AG20443 (cell line): ENCODE data around the gene SH2D3C.

ENCODE experiments used
- DNase-seq: peaks from one replicate; pipeline ENCODE4 v3.0.0; 2012; ENCODE audit warnings: low spot score, mixed read lengths

Gene SH2D3C

DNA sequence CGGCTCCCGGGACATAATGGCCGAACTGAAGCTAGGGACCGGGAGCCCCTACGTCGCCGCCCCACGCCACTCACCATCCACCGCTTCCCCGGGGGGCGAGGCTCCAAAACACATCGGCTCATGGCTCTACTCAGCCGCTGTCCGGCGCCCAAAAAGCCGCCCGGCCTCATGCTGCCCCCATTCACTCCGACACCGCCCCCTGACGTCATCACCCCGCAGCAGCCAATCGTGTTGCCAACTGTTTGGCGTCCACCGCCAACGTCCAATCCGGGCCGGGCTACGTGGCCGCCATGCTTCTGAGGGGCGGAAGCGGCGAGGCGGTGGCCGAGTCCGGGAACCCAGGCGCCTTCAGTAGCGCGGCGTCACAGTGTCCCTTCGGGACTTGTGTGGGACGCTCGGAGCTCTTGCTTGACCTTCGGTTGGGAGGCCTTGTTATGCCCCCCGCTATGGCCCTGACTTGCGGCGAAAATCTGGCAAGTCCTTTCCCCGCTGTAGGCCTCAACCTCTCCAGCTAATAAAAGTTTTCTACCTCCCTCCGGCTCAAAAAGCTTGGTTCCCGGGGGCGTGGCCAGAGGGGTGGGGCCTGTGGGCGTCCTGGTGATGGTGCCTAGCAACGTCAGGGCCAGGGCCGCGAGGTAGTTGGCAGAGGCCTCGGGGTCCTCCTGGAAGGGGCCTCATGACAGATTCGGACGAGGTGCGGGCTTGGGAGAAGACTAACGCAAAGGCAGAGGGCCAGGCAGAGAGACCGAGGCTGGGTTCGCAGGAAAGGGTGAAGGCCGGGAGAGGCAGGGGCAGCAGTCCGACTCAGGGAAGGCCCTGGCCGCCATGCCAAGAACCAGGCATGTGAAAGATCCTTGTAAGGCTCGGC is 62.8 kb downstream of the SH2D3C start, which contains the start of the genes PTRH1 and TTC16:
Gene PTRH1 (minus strand): TSS at position 194 of the 868 bp plus-strand sequence. CDS start 24 bp downstream, at position 170.
Gene TTC16 (plus strand): TSS at position 610 of the 868 bp plus-strand sequence. CDS start 67 bp downstream, at position 677.
- peak; percentile 99 for DNase-seq

DNA sequence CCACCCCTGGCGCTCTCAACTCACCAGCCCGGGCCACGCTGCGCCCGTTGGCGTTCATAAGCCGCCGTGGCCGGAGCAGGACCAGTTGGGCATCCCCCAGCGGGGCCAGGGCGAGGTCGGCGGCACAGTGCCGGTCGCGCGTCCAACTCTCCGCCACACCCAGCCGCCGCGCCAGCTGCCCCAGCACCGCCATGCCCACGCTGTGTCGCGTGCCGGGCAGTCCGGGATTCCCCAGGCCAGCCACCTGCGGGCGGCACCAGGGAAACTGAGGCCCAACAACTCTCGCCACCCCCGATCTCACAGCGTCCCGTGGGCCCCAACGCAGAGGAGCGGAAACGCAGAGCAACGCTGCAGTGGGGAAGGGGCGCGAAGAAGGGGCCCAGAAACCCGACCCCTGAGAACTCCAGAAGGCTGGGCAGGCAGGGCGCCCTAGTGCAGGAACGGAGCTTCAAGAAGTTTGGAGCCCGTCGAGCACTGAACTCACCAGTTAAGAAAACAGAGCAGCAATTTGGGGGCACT is 63.5 kb downstream of the SH2D3C start:
- DNase-seq = peak; percentile 64

DNA sequence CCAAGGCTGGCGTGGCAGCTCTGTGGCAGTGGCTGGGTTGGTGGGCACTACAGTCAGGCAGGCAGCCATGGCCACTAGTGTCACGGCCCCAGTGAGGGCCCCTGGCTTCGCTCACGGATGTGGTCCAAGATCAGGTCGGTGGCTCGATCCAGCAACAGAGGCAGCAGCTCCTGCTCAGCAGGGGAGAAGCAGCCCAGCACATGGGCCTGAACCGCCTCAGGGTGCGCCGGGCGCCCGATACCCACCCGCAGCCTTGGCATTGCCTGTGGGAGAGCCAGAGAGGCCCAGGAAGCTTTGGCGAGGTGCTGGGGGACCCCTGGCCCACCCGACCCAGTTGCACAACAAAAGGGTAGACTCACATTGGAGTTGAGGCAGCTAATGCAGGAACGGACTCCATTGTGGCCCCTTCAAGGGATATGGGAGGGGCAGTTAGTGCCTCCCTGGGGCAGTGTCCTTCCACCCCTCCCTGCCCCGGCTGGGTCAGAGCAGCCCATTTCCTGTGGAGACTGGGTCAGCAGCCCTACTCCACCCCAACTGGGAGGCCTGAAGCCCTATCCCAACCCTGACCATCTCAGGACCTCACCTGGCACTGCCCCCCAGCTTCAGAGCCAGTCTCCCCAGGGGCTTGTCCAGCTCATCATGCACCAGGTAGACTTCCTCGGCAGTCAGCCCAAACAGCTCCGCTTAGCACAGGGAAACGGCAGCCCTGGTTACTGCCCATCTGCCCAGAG is 64.3 kb downstream of the SH2D3C start:
- peak; percentile 25 for DNase-seq

DNA sequence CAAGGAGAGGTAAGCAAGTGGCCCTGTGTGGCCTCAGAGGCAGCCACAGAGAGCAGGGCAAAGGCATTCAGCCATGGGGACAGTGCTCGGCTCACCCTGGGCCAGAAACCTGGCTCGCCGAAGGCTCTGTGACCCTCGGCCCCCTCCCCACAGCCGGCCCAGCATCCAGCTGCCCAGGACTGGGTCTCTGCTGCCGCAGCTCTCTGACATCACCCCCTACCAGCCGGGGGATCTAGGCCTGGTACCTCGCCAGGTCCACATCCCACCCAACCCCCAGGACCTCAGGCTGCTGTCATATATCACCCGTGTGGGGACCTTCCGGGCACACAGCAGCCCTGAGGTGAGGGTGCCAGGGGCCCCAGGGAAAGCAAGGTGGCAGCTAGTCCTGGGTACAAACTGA is 65.6 kb downstream of the SH2D3C start:
- no peak for DNase-seq

DNA sequence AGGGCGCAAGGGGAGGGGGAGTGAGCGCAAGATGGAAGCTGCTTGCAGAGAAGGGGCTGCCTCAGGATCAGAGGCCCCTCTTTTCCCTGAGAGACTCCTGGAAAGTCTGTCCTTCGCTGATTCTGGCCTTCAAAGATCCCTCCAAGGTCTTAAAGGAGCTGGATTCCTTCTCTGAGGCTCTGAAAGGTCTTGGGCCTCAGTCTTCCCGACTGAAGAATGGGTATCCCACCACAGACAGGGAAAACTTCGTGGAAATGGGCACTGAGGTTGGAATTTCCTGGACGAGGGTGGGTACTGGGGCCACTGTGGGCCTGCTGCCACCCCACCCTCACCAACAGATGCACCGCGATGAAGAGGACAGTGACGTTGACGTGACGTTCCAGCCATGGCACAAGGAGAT is 66.1 kb downstream of the SH2D3C start:
- no peak for DNase-seq

DNA sequence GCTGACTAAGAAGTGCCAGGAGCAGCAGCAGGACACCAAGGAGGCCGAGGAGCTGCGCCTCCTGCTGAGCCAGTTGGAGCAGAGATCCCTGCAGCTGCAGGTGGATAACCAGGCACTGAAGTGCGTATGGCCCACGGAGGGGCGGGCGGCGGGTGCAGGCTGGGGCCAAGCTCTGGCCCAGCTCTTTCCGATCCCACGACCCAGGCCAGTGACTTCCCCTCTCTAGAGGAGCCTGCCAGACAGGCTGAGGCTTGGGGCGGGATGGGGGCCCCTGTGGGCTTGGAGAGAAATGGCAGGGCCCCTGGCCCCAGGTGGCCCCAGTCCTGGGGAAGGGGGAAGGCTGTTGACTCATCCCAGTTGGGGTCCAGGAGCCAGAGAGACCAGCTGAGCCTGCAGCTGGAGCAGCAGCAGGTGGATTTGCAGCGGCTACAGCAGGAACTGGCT is 66.6 kb downstream of the SH2D3C start:
- no peak for DNase-seq

DNA sequence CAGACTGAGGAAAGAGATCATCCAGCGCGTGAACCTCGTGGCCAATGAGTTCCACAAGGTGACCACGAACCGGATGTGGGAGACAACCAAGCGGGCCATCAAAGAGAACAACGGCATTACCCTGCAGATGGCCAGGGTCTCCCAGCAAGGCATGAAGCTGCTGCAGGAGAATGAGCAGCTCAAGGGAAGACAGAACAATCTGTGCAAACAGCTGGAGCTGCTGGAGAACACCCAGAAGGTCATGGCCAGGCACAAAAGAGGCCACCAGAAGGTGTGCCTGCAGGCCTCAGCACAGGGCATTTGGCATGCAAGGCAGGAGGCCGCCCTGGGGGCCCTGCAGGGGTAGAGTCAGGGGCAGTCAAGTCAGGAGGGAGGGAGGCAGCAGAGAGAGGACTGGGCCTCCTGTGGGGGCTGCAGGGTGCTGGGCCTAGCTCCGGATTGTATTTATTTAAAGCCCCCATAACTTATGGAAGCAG is 67.2 kb downstream of the SH2D3C start:
- no peak for DNase-seq

DNA sequence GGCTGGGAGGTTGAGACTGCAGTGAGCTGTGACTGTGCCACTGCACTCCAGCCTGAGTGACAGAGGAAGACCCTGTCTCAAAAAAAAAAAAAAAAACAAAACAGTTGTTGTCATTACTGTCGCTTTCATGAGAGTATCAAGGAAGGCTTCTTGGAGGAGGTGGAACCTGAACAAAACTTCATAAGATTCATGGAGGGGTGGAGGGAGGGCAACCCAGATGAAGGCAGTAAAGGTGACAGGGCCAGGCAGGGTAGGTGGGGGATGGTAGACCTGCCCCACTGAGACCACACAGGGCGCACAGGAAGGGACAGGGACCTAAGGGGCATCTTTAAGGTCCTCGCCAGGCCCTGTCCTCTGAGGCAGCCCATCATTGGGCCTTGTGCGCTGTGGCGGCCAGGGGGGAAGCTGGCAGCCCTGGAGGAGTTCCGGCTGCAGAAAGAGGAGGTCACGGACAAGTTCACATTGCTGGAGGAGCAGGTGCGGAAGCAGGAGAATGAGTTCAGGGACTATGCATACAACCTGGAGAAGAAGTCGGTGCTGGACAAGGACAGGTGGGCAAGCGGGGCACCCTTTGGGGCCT is 68.2 kb downstream of the SH2D3C start:
- no peak for DNase-seq

DNA sequence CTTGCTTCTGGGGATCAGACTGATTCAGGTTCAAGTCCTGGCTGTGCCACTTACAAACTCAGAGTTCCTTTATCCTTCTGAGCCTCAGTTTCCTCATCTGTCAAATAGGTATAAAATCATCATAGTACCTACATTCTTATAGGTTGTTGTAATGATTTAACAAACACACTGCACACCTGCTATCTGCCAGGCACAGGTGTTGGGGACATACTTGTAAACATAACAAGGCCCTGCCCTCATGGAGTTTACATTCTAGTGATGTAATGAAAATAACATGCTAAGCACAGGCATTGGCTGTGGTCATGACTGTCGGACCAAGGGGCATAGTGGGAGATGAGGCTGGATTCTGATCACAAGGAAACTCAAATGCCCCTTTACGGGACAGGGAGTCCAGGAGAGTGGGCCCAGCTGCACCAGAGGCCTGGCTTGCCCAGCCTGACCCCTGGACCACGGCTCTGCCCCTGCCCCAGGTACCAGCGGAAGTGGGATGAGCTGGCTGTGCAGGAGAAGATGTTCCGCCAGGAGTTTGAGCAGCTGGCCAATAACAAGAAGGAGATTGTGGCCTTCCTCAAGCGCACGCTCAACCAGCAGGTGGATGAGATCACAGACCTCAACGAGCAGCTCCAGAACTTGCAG is 69.4 kb downstream of the SH2D3C start:
- no peak for DNase-seq

DNA sequence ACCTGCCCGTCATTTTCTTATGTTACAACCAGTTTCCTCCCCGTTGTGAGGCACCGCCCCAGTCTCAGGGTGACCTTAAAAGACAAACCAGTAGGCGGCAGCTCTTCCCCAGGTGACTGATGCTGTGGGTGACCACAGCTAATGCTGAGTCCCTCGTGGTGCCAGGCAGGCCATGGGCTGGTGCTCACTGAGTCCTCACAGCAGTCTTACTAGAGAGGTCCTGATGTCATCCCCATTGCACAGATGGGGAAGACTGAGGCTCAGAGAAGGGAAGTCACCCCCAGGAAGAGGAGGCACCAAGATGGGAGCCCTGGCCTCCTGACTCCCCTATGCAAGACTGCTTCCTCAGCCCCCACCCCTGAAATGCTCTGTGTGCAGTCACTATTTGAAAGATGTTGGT is 70.7 kb downstream of the SH2D3C start:
- DNase-seq = no peak

DNA sequence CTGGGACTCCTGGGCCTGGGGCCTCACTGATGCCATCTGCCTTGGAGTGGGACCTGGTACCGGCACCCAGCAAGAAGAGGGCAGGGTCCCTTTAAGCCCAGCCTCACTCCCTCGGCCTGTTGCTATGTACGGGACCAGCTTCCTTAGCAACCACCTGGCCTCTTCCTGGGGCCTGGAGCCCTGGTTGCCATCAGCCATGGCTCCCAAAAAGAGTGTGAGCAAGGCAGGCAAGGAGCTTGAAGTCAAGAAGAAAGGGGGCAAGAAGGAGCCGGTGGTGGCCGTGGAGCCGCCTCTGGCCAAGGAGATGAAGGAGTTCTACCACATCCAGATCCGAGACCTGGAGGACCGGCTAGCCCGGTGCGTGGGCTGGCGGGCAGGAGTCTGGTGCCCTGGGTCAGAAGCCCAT is 71.6 kb downstream of the SH2D3C start, which contains the start of gene CFAP157:
Gene CFAP157 (plus strand): TSS at position 153 of the 406 bp plus-strand sequence. CDS start 44 bp downstream, at position 197.
- DNase-seq = peak; percentile 39

DNA sequence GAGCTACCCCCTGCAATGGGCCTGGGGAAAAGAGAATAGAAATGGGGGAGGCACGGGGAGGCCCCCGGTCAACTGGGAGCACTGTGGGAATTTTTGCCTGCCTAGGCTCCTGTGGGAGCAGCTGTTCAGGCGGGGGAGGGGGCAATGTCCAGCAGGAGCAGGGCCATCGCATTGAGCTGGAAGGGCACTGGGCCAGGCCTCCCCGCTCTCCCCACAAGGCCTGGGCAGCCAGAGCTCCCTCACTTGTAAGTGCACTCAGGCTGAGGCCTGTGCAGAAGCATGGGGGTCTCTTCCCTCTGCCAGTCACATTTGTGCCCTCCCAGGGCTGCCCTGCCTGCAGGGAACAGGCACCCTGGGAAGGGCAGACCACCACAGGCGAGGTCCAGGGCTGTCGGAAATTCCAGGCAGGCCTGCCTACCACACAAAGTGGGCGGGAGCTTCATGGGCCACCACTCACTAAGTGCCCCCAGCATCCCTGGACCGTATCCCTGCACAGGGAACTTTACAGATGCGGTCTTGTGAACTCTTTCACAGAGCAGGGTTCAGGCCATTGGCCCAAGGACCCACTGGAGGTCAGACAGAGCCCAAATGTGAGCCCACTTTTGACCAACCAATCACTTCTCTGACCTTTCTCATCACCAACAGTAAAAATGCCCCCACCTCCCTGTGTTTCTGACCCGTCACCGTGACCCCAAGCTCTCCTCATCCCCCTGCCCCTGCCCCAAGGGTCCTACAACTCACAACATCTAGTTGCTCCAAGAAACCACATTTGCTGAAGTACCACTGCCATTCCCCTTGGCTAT is 72.7 kb downstream of the SH2D3C start:
- DNase-seq = no peak

DNA sequence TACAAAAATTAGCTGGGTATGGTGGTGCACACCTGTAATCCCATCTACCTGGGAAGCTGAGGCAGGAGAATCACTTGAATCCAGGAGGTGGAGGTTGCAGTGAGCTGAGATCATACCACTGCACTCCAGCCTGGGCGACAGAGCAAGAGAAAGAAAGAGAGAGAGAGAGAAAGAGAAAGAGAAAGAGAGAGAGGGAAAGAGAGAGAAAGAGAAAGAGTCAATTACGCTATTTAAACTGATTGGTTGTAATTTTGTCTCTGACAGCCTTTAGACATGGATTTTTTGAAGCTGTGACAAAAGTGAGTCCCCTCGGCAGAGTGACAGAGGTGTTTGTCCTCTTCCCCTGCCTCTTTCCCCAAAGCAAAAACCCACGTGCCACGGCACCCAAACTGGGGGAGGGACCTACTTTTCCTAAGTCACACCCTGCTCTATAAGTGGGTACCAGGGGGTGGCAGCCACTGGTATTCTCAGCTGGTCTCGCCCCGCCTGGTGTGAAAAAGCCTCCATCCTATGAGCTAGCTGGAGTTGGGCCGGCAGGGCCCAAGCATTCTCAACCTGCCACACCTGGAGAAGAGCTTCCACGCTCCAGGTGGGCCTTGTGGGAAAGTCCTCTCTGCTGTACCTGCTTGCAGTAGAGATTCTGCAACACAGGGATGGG is 75.0 kb downstream of the SH2D3C start:
- no peak for DNase-seq

DNA sequence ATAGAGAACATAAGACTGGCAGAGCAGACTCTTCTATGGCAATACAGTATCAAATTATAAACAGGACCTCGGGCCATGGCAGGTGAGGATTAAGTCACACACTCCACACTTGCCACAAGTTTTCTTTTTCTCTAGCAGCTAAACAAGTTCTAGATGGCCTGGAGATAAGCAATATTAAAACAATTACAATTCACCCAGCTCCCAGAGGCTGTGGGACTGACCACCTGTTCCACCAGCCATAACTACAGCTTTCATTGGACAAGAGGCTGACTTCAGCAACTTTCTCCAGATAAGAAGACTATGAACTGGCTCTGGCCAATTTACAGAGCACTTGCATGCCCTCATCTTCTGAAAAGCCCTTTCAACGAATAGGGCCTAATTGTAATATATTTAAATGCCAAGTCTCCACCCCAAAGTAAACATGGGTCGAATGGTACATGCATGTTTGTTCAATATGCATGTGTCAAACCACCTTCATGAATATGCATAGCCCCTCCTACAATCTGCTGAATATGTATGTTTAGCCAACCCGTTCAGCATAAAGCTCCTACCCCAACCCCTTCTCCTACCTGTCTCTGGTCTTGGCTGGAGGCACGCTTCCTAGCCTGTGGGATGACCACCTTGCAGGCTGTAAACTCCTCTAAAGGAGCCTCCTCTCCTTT is 77.7 kb downstream of the SH2D3C start:
- DNase-seq = no peak

DNA sequence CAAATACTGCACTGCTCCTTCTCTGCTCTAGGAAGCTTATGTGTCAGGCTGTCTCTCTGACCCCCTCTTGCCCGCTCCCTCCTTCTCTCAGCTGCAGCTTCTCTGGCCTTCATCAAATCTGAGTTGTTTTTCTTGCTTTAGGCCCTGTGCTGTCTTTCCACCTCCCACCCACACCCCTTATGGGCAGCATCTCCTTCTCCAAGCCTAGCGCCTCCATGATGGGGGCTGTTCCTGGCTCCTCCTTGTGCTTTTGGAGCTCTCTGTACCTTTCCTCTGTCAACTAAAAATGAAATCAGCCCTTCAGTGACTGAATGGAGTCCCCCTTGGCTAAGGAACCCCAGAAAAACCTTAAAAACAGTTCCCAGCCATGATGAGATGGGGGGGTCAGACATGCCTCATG is 78.3 kb downstream of the SH2D3C start:
- no peak for DNase-seq

DNA sequence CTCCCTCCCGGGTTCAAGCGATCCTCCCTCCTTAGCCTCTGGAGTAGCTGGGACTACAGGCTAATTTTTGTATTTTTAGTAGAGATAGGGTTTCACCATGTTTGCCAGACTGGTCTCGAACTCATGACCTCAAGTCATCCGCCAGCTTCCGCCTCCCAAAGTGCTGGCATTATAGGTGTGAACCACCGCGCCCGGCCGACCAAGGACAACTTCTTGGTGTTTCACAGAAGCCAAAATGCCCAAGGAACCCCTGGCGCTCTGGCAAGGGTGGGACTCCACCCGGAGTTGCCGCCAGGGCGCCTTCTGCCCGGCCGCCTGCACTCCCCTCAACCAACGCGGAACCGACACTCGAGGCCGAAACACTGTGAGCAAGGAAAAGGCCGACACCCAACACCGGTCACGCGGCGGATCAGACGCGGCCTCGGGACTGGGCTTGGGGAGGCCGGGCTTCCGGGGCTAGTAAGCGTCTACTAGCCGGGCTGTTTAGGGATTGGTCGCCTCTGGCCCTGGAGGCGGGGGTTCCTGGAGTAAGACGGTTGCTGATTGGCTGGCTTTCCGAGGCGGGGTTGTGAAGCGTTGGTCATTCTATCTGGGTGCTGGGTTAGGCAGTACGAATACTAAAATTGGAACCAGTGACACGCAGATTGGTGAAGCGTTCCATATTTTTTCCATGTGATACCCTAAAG is 79.3 kb downstream of the SH2D3C start:
- DNase-seq = peak; percentile 98

DNA sequence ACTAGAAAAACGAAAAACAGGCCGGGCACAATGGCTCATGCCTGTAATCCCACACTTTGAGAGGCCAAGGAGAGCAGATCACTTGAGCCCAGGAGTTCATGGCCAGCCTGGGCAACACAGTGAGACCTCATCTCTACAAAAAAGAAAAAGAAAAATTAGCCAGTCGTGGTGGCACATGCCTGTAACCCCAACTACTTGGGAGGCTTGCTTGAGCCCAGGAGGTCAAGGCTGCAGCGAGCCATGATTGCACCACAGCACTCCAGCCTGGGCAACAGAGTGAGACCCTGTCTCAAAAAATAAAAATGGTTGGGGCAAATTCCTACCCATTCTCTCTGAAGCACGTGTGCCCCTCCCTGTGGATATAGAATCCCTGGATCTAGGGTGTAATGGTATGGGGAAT is 80.1 kb downstream of the SH2D3C start:
- DNase-seq = no peak

DNA sequence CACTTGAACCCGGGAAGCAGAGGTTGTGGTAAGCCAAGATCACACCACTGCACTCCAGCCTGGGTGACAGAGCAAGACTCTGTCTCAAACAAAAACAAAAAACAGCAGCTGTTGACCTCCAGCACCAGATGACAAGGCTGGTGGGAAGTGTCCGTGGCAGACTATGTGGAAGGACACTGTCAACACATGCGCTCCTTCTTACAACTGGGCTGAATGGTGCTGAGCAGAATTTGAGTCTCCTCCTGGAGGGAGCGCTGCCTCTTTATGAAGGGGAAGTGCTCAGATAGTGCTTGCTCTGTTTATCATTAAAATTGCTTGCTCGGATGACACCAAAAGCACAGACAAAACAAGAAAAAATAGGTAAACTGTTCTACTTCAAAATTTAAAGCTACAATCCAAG is 80.9 kb downstream of the SH2D3C start:
- DNase-seq = no peak
